GM18502 (cell line): ENCODE measurements around the gene MPPED2.

Experiments used
- ATAC-seq: cut with Tn5 transposase; IDR thresholded peaks from one replicate; pipeline ENCODE4 v1.9.1; 2021; ENCODE audit warnings: mild to moderate bottlenecking; ENCODE audit not compliant: unreplicated experiment, poor library complexity

MPPED2 gene

DNA sequence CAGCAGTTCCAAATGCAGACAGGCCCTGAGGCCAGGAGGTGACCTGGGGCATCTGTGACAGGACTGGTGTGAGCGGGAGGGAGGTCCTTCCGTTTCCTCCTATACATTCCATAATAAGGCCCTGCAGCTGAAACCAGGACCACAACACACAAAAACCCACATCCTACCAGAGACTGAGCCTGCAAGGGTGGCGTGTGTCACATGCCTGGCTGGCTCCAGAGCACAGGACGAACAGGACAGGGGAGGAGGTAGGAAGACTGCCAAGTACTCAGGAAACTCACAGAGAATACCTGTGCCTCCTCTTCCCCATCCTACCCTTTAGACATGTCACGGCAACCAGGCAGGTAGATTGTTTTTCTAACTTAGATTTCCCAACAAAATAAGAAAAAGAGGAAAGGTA, 159.4 kb downstream of the MPPED2 start:
- no peak for ATAC-seq

DNA sequence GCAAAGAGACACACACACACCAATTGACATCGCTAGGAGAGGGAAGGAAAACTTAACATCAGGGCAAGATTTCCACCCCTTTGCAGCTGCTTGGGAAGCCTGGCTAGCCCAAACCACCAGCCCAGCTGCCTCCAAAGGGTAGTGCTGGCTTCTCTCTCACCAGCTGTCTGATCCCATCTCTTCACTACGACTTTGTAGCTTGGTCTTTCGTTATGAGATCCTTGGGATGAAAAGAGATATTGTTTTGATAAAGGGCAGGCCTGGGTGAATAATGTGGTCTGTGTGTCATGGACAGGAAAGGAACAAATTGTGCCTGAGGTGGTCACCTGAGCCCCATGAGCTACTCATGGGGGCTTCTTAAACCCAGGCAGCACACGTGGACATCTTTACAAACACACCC, 161.3 kb downstream of the MPPED2 start:
- no peak for ATAC-seq

DNA sequence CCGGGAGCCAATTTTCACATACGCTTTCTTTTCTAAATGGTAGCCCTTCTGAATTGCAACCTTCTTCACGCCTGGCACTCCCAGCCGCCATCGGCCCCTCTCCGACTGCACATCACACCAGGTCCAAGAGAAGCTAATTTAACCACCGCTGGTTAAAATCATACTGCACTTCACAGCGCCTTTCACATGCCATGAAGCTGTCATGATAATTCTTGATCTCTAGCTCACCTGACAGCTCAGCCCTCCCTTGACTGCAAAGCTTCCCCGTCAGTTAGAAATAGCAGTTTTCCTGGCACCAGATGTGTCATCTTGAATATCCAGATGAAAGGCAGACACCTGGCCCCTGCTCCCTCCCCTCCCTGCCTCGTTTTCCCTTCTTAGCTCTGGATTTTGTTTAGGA, 161.8 kb downstream of the MPPED2 start:
- no peak for ATAC-seq

DNA sequence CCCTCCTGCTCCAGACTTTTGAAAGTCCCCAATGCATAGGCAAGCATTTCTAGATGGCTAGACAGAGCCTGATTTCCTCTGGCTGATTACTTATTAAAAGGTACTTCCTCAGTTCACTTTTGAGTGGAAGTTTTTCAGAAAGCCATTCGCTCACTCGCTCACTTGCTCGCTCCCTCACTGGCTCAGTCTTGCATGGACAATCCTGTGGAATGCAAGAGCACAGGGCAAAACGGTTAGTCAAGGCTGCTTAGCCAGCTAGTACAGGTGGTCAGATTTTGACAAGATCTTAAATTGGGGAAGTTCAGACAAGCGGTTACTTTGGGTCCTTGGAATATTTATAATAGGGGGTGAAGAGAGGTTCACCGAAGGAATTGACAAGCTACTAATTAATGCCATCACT, 162.3 kb downstream of the MPPED2 start:
- ATAC-seq = no peak

DNA sequence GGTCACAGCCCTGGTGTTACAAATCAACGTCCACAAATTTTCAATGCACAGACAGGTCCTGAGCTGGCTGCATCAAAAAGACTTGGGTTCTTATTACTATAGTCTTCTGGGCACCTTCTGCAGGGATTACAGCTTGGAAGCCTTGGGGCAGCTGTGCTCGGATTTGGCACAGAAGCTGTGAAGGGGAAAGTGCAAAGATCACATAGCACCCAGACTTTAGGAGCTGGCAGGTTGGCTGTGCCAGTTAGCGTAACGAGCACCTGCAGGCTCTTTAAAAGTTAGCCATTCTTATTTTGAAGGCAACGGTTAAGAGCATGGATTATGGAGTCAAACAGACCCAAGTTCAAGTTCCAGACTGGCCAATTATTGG, 162.9 kb downstream of the MPPED2 start:
- ATAC-seq = no peak

DNA sequence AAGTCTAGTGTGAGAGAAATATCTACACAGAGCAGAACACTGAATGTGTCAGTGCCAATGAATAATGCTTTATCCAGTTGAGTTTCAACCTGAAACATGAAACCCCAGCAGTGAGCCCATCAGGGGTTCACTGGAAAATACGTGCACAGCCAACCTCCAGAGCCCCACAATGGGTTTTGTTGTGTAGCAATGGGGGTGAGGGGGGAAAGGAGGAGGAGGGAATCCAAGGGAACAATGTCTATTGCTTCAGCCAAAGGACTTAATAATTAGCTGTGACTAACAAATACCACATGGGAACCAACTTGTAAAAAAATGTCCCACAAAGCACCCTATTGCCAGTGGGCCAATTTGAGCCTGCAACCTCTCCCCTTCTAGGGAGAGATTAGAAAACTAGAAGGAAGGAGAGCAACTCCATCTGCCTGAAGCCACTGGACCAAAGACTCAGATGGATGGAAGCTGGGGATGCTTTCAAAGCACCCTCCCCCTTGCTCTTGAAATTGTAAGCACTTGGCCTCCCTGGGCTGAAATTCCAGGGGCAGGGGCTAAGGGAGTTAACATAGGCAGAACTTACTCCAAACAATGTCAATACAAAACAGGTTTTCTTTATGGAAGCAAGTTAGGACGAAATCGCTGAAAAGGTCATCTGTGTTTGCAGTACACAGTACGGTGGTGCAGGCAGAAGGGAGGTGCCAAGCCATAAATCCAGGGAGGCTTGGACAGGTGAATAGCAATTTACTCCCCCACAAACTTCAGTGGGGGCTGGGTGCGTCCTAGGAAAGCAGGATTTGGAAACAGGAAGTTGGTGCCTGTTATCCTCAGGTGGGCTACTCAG, 163.5 kb downstream of the MPPED2 start:
- no peak for ATAC-seq

DNA sequence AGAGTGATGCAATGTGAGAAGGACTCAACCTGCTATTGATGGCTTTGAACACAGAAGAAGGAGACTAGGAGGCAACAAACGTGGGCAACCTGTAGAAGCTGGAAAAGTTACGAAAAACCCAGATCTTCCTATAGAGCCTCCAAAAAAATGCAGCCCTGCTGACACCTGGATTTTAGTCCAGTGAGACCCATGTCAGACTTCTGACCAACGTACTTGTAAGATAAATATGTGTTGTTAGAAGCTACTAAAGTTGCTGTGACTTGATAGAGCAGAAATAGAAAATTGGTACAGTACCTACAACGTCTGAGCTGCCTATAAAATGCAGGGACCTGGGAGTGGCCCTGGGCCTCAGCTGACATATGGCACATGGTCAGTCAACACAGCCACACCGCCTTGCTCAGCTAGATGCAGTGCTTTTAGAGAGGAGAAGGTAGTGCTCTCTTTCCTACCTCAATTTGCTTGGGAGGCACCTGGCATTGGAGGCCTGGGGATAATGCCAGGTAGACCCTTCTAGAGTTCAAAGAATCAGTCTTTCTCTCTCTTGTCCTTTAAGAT, 165.8 kb downstream of the MPPED2 start:
- no peak for ATAC-seq

DNA sequence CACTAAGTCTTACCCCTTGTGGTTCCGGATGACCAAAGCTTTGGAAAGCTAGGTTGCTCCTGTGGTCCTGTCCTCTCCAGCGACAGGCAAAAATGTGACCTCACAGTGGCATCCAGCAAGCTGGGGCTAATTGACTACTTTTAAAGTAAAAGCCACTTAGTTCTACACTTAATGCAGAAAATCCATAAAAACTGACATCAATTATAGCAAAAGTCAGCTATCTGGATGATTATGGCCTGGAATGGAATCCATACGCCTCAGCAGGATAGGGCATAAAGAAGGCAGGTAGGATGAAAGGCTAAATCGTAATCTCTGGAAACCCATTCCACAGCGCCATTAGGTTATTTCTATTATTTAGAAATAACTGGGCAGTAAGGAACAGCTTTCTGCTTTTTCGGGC, 171.3 kb downstream of the MPPED2 start:
- no peak for ATAC-seq

DNA sequence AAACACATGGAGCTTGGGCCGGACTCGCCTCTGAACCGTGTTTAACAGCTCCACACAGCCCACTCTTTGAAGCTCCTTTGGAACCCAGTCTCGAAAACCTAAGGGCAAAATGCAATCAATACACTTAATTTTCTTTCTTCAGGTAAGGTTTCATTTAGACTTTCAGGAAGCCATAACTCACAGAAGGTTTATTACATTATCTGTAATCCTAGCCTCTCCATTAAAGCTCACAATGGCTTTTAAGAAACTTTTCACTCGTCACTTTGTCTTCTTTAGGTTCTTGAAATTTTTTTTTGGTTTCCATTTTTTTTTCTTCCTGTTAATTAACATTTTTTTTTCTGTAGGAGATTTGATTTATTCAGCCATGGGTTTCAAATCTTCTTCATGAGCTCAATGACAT, 171.9 kb downstream of the MPPED2 start:
- no peak for ATAC-seq

DNA sequence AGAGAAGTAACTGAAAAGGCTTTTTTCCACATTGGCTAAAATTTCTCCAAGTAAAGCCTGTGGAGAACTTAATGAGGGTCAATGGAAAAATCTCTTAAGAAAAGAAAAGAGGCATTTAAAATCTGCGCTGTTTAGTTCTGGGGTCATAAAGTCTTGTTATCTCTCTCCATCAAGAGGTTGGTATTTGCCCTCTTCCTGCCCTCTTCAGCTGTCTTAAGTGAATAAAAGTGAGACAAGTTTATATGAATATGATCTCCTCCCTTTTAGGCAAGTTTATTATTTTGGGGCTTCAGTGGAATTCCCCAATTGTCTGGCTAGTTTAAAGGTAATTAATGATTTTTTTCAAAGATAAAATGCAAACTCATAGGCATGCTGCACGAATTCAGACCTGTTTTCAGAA, 173.6 kb downstream of the MPPED2 start:
- ATAC-seq = no peak

DNA sequence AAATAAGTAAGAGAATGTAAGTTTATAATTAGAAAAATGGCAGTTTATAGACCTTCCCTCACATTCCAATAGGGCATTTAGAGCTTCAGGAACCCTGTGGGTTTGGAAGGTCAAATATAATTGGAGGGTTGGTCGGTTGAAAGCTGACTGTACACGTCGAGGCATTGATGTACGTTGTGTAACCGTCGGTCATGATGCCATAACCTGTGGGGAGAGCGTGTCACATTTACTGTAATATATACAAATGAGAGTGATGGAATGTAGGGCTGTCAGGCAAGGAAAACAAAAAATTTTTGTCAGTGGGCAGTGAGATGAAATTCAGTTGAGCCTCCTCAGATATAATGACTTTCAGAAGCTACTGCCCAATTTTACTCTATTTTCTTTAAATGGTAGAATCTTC, 174.8 kb downstream of the MPPED2 start:
- ATAC-seq = no peak

DNA sequence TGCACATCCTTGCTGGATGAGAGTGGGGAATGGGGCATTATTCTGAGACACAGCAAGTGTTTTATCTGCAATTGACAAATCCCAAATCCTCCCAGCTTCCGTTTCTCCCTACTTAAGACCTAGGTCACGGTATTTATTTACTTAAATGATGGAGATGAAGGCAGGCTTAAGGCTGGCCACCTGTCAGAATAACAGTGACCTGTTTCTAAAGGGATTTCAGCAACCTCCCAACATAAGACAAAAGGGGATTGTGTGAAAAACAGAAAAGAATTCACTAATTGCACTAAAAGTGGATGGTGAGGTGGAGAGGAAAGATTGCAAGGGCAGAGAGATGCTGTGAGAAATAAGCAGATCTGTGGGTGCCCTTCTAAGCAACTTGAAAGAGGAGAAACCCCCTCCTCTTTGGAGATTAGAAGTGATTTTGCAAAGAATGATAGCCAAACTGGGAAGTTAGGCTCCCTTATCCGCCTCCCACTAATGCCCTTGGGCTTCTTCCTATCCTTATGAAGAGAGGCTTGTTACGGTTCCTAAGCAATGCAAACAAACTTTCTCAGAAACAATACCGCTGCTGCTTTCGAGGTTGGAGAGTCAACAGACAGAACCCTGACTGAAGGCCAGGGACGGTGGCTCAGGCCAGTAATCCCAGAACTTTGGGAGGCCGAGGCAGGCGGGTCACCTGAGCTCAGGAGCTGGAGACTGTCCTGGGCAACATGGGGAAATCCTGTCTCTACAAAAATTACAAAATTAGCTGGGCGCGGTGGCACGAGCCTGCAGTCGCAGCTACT, 179.0 kb downstream of the MPPED2 start:
- ATAC-seq = no peak

DNA sequence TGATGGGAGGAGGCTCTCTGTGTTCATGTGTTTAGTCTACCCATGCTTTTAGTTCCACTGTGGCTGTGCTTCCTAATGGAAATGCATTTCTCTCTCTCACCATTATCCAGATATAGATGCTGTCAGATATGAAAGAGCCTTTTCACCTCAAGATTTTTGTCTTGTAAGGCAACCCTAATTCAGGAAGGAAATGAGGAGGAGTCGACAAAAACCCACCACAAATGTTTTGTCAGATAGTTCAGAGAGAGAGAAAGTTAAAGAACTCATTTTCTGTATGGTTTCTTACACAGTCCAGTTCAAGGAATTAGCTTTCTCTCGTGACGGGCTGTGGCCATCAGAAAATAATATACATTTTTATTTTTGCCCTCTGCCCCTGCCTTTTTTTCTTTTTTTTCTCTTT, 180.8 kb downstream of the MPPED2 start:
- no peak for ATAC-seq

DNA sequence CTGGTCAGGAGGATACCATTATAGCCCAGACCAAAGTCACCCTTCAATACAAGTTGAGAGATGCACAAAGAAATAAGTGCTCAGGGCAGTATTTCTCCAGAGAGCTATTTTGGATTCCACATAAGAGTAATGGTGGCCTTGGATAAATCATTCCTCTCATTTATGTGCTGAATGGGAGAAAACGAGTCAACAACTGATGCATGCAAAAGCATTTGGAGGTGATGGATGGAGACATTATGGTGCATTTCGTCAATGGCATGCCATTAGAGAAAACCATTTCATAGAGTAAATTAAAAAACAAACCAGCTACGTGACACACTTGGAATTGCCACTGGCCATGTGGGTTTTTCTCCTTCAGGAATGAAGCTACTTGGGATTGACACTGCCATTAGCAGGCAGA, 182.0 kb downstream of the MPPED2 start:
- ATAC-seq = no peak

DNA sequence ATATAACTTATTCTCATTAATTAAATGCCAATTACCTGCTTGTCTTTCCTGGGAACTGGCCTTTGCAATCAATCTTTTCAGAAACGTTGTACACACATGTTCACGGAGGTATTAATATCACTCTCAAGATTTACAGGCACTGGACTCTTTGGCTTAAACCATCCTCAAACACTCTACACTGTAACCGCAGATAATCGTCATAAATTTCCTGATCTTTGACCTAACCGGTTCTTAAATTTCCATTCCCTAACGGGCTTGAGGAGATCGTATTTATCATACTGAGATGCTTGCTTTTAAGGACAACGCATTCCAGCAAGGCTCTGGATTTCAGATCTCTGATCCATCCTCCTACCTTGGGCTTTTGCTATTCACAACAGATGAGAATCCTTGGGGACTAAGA, 190.4 kb downstream of the MPPED2 start:
- ATAC-seq = no peak

DNA sequence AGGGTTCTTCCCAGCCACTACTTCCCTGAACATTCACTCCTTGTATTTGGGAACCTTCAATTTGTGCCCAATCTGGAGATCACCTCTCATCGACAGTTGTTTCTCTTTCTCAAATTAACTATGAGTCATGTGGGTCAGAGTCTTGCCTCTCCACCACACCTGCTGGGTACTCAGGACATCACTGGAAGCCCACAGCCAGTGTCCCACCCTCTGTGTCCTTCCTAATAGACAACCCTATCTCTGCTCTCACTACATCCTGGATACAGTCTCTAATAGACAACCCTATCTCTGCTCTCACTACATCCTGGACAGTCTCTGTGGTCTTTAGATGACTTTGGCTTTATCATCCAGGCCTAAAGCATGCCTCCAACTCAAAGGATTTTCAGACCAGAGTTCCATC, 193.1 kb downstream of the MPPED2 start:
- no peak for ATAC-seq

DNA sequence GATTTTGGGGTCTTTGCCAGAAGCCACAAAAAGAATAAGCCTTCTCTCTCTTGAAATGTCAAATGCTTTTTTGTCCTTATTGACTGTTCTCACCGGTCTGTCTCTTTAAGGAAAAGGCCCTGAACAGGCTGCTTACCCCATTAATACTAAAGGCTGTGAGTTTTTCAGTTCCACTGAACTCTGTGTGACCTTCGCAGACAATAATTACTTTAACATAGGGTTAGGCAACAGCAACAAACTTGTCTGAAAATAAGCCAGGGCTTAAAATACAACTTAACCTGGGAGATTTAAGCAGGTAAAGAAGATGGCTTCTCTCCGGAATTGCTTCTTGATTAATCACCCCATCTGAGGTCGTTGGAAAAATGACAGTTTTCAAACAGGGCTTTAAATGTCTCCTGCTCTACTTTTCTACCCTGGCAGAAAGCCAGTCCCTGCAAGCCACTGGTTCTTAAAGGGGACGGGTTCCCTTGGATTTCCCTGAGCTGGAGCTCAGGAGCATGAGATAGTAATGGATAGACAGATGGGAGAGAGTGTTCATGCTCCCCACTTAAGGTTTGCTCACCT, 193.8 kb downstream of the MPPED2 start:
- no peak for ATAC-seq

DNA sequence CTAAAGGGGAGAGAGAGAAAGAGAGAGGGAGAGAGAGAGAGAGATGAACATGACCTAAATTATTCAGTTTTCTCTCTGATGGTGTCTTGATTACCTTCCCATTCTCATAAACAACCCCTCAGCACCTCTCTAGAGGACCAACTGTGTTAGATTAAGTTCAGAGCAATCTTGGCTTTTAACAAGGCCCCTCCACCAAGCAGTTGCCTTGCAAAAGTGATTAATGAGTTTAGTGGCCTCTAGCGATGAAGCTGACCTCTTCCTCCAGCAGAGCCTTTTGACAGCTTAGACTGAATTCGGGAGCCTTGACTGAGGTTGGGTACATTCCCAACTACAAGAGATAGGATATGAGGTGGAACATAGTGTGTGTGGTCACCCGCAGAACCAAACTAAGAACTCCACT, 197.2 kb downstream of the MPPED2 start:
- ATAC-seq = no peak

DNA sequence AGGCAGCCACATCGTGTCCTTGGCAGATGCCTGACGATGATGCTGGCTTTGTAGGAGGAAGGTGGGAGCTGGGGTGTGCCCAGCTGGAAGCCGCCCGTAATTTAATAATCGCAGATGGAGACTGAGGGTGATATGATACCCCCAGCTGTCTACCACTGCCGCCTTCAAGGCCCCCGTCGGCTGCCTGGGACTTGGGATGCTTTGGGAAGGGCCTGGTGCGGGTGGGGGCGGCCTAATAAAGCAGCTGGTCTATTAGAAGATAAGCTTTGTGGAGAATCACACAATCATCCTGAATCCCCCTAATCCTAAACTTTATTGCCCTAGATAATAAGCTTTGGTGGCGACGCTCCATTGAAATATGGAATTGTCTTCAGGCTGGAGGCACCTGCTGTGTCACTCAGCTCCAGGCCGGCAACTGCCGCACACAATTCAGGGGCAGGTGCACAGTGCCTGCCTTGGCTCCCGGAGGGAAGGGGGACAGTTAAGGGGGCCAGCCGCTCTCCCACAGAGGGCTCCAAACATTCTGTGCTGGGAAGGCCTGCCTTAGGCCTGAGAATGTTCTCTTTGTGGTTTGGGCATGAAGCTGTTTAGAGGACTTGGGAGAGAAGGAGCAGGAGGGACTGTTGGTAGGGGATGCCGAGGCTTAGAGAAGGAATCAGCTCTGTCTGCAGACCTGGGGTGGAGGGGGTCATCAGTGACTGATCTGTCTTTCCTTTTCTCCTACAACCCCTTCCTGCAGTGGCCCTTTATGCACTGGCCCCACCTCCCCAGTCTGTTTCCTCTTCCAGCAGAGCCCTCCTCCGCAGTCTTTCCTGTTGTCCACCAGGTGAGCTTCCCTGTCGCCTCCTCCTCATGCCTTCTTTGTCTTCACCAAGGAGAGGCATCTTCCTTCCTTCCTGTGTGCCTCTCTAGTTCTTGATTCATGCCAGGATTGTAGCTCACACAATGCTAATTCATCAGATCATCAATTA, 198.0 kb downstream of the MPPED2 start:
- ATAC-seq = no peak

DNA sequence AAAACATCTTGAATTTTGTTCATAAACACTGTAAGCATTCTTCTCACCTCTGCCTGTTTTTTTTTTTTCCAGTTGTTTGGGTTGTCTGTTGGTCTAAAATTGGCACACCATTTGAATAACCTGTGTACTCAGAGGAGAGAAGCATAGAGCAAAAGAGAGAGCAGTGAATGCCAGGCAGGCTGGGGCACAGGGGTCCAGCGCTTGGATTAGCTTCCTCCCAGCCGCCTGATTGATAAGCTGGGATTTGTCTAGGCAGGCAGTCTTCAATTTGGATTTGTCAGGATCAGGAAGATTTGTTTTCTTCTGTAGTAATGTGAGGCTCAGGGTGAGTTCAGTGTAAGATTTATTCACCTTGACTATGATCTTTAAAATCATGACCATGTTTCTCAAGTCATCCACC, 204.3 kb downstream of the MPPED2 start:
- no peak for ATAC-seq
